NB4 (cell line): ENCODE measurements around the gene EML4.
"Not testable (repeated sequence)": the region's sequence is repeated elsewhere in the genome, so short reads cannot be mapped to it uniquely, and the experiment has no call there.

Experiments
- DNase-seq: peaks from one replicate; pipeline ENCODE4 v3.0.0; 2010; ENCODE audit warnings: low read depth
- H3K4me3 ChIP-seq: one replicate; pipeline ENCODE4 v1.5.1; 2011; ENCODE audit warnings: mild to moderate bottlenecking, low read depth, low read length, moderate library complexity
- MYC ChIP-seq: IDR thresholded peaks from 2 replicates; pipeline ENCODE4 v1.6.1; 2011; ENCODE audit warnings: low read depth, low read length
- POLR2A ChIP-seq: IDR thresholded peaks from 2 replicates; pipeline ENCODE4 v1.6.1; 2011; ENCODE audit warnings: mild to moderate bottlenecking; ENCODE audit not compliant: insufficient read length; ENCODE audit errors: extremely low read depth
- TF ChIP-seq, protein P1 (sequence below): IDR thresholded peaks from 2 replicates; pipeline ENCODE4 v1.6.1; 2011; ENCODE audit warnings: low read depth, low read length
- TF ChIP-seq, protein P2 (sequence below): IDR thresholded peaks from one replicate; pipeline ENCODE4 v1.5.1; 2012; ENCODE audit warnings: low read depth, low read length

The EML4 gene

DNA sequence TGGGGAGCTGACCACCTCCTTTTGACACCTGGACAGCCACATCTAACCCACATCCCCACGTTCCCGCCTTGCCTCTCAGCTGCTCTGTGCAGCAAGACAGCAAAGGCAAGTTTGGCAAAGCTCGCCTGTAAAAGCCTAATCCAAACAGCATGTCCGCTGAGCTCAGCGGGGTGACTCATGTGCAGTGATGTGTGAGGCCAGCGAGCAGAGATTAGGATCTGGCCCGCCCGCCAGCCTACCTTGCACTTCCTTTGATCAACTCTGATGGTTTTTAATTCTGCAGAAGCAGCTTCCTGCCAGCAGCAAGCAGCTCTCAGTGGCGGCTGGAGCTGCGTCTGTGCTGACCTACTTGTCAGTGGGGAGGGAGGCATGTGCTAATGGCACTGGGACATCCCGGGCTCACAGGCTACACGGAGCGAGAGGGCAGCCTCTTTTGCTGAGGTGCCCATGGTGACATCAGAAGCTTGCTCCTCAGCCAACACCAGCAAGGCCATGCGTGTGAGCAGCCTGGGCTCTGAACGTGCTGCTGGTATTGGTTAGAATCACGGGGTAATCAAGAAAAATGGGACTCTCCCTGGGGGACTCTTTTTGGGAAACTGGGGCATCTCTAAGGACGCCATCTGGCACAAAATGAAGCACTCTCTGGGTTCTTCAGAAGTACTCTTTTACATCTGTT lies 36.0 kb upstream of the EML4 start:
- H3K4me3 ChIP-seq, result peak overlapping the region; percentile 29
- DNase-seq, result peak; percentile 96
- TF ChIP-seq POLR2A, result no peak
- TF ChIP-seq, protein P1, sequence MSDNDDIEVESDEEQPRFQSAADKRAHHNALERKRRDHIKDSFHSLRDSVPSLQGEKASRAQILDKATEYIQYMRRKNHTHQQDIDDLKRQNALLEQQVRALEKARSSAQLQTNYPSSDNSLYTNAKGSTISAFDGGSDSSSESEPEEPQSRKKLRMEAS, result peak; percentile 86
- TF ChIP-seq MYC, result peak; percentile 78

DNA sequence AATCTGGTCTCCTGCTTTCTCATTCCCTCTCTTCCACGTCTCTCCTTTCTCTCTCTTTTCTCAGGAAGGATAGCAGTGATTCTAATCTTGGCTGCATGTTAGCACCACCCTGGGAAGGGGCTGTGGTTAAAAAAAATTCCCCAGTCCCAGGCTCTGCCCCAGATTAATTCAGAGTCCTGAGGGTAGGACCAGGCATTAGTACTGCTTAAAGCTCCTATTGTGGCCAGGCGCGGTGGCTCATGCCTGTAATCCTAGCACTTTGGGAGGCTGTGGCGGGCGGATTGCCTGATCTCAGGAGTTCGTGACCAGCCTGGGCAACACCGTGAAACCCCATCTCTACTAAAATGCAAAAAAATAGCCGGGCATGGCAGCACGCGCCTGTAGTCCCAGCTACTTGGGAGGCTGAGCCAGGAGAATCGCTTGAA lies 35.4 kb upstream of the EML4 start:
- no peak overlapping the region for H3K4me3 ChIP-seq
- TF ChIP-seq, protein P2, sequence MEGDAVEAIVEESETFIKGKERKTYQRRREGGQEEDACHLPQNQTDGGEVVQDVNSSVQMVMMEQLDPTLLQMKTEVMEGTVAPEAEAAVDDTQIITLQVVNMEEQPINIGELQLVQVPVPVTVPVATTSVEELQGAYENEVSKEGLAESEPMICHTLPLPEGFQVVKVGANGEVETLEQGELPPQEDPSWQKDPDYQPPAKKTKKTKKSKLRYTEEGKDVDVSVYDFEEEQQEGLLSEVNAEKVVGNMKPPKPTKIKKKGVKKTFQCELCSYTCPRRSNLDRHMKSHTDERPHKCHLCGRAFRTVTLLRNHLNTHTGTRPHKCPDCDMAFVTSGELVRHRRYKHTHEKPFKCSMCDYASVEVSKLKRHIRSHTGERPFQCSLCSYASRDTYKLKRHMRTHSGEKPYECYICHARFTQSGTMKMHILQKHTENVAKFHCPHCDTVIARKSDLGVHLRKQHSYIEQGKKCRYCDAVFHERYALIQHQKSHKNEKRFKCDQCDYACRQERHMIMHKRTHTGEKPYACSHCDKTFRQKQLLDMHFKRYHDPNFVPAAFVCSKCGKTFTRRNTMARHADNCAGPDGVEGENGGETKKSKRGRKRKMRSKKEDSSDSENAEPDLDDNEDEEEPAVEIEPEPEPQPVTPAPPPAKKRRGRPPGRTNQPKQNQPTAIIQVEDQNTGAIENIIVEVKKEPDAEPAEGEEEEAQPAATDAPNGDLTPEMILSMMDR, result no peak
- TF ChIP-seq MYC, result no peak
- TF ChIP-seq, protein P1, result no peak
- TF ChIP-seq POLR2A, result no peak
- no peak for DNase-seq

DNA sequence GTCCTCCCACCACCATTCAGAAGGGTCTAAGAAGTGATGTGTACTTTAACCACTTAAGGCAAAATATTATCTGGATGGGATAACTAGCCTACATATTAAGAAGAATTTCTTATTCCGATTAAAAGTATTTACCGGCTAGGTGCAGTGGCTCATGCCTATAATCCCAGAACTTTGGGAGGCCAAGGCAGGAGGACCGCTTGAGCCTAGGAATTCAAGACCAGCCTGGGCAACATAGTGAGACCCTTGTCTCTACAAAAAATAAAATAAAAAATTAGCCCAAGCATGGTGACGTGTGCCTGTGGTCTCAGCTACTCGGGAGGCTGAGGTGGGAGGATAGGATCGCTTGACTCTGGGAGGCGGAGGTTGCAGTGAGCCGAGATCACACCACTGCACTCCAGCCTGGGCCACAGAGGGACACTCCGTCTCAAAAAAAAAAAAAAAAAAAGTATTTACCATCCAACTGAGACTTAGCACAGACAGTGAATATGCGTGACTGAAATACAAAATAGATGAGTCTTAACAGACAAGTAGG lies 34.7 kb upstream of the EML4 start:
- not testable (repeated sequence) for H3K4me3 ChIP-seq, DNase-seq

DNA sequence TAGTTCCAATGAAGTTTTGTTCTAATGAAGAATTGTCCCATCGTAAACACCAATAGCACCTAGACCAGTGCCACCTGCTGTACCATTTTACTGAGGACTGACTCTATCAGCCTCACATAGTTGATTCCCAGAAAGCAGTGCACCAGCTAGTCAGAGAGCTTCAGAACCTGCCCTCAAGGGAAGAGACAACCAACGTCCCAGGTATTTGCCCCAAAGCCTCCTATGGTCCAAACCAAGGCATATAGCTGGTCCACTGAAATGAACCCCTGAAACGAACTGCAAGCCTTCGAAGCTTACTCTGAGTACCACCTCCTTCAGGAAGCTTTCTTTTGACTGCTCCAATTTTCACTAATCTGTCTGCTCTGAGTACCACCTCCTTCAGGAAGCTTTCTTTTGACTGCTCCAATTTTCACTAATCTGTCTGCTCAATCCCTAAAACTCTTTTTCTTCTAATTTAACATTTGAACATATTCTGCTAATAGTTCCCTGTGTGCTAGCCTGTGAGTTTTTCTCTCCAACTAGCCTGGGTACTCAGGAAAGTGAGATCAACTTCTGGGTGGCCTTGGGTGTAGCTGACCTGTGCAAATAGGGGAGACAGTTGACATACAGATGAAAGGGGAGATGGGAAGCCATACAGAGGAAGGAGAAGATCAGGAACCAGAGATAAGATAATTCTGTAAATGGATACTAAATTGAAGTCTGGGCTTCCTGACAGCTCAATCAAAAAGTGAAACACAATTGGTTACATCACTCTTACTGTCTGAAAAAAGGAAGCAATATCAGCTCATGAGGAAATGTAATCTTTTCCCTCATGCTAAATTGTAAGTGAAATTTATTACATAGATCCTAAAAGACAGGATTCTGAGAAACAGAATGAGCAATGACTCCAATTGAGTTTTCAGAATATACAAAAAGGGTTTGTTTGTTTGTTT lies 33.5 kb upstream of the EML4 start:
- peak; percentile 42 for DNase-seq
- TF ChIP-seq POLR2A (no peak), MYC (no peak)
- TF ChIP-seq, protein P2, result no peak
- TF ChIP-seq, protein P1, result no peak
- H3K4me3 ChIP-seq, result no peak overlapping the region

DNA sequence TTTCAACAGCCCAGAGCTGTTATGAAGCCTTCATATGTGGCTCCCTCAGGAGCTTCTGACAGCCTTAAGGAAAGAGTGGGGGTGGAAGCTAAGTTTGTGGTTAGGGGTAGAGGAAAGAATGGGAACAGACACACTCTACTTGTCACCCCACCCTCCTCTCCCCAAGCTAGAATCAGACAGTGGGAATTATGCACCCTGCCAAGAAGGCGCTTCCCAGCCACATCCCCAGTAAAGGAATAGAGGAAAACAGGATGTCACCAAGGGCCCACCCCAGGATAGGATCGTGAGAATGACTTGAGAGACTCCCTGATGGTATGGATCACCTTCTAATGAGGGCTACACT lies 32.4 kb upstream of the EML4 start:
- no peak for DNase-seq
- TF ChIP-seq, protein P2, result no peak
- TF ChIP-seq MYC (no peak), POLR2A (no peak)
- TF ChIP-seq, protein P1, result no peak
- H3K4me3 ChIP-seq, result no peak overlapping the region

DNA sequence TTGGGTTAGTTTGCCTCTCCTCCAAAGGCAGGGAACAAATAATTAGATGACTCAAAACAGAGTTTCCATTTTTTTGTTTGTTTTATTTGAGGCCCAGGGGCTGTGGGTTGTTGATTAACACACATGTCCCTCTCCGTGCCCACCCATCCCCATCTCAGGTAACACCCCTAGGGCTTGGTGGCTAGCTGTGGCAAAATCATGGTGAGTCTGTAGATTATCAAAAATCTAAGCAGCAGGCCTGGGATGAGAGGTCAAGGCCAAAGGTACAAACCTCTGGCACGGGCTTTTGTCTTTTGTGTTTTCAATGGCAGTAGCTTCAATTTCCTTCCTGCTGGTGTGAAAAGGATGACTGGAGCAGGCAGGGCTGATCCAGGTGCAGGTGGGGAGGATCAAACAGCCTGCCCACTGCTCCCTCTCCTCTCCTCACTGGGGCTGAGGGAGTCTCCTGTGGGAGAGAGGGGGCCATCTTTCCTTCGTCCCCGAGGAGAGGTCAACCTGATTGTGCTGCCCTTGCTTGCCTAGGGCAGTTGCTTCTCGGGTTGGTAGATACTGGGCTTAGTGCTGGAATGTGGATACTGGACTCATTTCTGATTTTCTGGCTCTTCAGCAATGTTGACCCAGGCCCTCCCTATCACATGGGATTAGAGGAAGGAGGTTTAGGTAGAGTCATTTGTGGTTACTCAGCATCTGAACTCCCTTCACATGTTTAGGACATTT lies 31.9 kb upstream of the EML4 start:
- no peak overlapping the region for H3K4me3 ChIP-seq
- TF ChIP-seq, protein P1, result no peak
- TF ChIP-seq, protein P2, result no peak
- TF ChIP-seq POLR2A (no peak), MYC (no peak)
- DNase-seq, result no peak
